ENCODE data around the gene SLC7A5. TPM values are rescaled to one million over a fixed set of nuclear protein-coding genes. Genes with fewer than 3 reads are reported as not detected.
A peak's percentile ranks its signal among the peaks of the same experiment; 100 is the strongest.

The SLC7A5 gene
- total and polyA plus RNA-seq, 2 of the 13 experiments (the other 11 are each of a cell fraction or from before 2014, with no cell fraction given): 79.6 to 155 TPM

DNA sequence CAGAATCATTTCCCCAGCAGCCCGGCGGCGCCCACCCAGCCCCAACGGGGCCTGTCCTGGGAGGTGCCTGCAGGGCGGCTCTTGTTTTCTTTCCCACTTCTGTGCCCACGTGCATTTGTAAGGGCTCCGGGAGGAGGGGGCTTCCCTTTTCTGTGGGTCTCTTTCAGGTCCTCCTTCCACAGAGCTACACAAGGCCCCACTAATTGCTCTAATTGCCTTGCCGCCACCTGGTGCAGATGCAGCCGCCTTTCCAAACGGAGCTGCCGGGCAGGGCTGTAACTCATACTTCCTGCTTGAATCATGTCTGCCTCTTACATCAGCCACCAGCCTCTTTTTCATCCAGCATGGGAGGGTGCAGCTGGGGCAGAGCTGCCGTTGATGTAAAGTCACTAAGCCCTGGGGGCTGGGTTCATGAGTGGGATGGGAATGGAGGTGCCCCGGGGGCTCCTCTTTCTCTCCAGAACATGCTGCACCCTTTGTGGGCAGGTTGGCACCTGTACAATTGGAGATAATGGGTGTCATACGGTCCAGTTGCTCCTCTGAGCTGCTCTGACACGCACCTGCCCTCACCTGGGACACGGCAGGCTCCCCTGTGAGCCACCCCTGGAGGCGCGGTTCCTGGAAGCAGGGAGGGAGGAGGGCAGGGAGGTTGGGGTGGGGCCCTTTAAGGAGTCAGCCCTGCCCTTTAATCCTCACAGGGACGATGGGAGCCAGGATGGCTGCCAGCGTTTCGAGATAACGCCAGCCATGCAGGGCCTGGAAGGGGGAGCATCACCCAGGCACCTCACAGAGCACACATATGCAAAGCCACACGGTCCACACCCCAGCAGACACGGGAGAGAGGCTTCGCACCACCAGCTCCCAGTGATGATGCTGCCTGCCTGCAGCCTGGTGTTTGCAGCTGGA lies 62.4 kb downstream of the SLC7A5 start (continued):
- TF ChIP-seq, protein P1, sequence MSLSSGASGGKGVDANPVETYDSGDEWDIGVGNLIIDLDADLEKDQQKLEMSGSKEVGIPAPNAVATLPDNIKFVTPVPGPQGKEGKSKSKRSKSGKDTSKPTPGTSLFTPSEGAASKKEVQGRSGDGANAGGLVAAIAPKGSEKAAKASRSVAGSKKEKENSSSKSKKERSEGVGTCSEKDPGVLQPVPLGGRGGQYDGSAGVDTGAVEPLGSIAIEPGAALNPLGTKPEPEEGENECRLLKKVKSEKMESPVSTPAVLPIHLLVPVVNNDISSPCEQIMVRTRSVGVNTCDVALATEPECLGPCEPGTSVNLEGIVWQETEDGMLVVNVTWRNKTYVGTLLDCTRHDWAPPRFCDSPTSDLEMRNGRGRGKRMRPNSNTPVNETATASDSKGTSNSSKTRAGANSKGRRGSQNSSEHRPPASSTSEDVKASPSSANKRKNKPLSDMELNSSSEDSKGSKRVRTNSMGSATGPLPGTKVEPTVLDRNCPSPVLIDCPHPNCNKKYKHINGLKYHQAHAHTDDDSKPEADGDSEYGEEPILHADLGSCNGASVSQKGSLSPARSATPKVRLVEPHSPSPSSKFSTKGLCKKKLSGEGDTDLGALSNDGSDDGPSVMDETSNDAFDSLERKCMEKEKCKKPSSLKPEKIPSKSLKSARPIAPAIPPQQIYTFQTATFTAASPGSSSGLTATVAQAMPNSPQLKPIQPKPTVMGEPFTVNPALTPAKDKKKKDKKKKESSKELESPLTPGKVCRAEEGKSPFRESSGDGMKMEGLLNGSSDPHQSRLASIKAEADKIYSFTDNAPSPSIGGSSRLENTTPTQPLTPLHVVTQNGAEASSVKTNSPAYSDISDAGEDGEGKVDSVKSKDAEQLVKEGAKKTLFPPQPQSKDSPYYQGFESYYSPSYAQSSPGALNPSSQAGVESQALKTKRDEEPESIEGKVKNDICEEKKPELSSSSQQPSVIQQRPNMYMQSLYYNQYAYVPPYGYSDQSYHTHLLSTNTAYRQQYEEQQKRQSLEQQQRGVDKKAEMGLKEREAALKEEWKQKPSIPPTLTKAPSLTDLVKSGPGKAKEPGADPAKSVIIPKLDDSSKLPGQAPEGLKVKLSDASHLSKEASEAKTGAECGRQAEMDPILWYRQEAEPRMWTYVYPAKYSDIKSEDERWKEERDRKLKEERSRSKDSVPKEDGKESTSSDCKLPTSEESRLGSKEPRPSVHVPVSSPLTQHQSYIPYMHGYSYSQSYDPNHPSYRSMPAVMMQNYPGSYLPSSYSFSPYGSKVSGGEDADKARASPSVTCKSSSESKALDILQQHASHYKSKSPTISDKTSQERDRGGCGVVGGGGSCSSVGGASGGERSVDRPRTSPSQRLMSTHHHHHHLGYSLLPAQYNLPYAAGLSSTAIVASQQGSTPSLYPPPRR (CRISPR knock-in tag; IDR thresholded peaks at IDR 0.05; ENCODE audit: borderline replicate concordance): no peak
- TF ChIP-seq ZNF264 (CRISPR knock-in tag; IDR thresholded peaks at IDR 0.05): peak; percentile 52; the same call in 1 of the 2 replicates
- TF ChIP-seq RORA (CRISPR knock-in tag; IDR thresholded peaks at IDR 0.05): no peak
- TF ChIP-seq, protein P2, sequence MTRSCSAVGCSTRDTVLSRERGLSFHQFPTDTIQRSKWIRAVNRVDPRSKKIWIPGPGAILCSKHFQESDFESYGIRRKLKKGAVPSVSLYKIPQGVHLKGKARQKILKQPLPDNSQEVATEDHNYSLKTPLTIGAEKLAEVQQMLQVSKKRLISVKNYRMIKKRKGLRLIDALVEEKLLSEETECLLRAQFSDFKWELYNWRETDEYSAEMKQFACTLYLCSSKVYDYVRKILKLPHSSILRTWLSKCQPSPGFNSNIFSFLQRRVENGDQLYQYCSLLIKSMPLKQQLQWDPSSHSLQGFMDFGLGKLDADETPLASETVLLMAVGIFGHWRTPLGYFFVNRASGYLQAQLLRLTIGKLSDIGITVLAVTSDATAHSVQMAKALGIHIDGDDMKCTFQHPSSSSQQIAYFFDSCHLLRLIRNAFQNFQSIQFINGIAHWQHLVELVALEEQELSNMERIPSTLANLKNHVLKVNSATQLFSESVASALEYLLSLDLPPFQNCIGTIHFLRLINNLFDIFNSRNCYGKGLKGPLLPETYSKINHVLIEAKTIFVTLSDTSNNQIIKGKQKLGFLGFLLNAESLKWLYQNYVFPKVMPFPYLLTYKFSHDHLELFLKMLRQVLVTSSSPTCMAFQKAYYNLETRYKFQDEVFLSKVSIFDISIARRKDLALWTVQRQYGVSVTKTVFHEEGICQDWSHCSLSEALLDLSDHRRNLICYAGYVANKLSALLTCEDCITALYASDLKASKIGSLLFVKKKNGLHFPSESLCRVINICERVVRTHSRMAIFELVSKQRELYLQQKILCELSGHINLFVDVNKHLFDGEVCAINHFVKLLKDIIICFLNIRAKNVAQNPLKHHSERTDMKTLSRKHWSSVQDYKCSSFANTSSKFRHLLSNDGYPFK (CRISPR knock-in tag; IDR thresholded peaks at IDR 0.05; ENCODE audit: borderline replicate concordance): no peak
- TF ChIP-seq, protein P3, sequence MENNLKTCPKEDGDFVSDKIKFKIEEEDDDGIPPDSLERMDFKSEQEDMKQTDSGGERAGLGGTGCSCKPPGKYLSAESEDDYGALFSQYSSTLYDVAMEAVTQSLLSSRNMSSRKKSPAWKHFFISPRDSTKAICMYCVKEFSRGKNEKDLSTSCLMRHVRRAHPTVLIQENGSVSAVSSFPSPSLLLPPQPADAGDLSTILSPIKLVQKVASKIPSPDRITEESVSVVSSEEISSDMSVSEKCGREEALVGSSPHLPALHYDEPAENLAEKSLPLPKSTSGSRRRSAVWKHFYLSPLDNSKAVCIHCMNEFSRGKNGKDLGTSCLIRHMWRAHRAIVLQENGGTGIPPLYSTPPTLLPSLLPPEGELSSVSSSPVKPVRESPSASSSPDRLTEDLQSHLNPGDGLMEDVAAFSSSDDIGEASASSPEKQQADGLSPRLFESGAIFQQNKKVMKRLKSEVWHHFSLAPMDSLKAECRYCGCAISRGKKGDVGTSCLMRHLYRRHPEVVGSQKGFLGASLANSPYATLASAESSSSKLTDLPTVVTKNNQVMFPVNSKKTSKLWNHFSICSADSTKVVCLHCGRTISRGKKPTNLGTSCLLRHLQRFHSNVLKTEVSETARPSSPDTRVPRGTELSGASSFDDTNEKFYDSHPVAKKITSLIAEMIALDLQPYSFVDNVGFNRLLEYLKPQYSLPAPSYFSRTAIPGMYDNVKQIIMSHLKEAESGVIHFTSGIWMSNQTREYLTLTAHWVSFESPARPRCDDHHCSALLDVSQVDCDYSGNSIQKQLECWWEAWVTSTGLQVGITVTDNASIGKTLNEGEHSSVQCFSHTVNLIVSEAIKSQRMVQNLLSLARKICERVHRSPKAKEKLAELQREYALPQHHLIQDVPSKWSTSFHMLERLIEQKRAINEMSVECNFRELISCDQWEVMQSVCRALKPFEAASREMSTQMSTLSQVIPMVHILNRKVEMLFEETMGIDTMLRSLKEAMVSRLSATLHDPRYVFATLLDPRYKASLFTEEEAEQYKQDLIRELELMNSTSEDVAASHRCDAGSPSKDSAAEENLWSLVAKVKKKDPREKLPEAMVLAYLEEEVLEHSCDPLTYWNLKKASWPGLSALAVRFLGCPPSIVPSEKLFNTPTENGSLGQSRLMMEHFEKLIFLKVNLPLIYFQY (CRISPR knock-in tag; IDR thresholded peaks at IDR 0.05; ENCODE audit: borderline replicate concordance): no peak
- no peak for TF ChIP-seq MAFK (conservative IDR thresholded peaks at IDR 0.05 in 1 of 2, IDR thresholded peaks at IDR 0.05 in 1 of 2; ENCODE audit: low read length in 2 of 2)
- 0 out of 2 replicates have a peak, but pooled peaks have one; percentile 35 for TF ChIP-seq ZNF101 (CRISPR knock-in tag; IDR thresholded peaks at IDR 0.05; ENCODE audit: borderline replicate concordance, low read depth)
- peak; percentile 97 for TF ChIP-seq ELF3 (CRISPR knock-in tag; IDR thresholded peaks at IDR 0.05)
- TF ChIP-seq, protein P4, sequence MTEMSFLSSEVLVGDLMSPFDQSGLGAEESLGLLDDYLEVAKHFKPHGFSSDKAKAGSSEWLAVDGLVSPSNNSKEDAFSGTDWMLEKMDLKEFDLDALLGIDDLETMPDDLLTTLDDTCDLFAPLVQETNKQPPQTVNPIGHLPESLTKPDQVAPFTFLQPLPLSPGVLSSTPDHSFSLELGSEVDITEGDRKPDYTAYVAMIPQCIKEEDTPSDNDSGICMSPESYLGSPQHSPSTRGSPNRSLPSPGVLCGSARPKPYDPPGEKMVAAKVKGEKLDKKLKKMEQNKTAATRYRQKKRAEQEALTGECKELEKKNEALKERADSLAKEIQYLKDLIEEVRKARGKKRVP (CRISPR knock-in tag; IDR thresholded peaks at IDR 0.05): peak; percentile 60 to 100; a peak in 3 of 4 replicates
- peak; percentile 49; the same call in 1 of the 2 replicates for TF ChIP-seq MYC (CRISPR knock-in tag; IDR thresholded peaks at IDR 0.05; ENCODE audit: borderline replicate concordance)
- TF ChIP-seq NR2F1 (CRISPR knock-in tag; IDR thresholded peaks at IDR 0.05): 0 out of 4 replicates have a peak, but pooled peaks of 1 of the 2 experiments have one; percentile 20
- no peak for TF ChIP-seq NPAS2 (CRISPR knock-in tag; IDR thresholded peaks at IDR 0.05; ENCODE audit: borderline replicate concordance)
- no peak for TF ChIP-seq ZNF777 (CRISPR knock-in tag; IDR thresholded peaks at IDR 0.05)
- TF ChIP-seq ZNF225 (CRISPR knock-in tag; IDR thresholded peaks at IDR 0.05): no peak; the same call in 1 of the 2 replicates
